ENCODE data around the gene SAP30.

SAP30 gene

GRCh38 chr4:173415885-173416653, 45.3 kb downstream of the SAP30 start:
- no peak for DNase-seq

DNA sequence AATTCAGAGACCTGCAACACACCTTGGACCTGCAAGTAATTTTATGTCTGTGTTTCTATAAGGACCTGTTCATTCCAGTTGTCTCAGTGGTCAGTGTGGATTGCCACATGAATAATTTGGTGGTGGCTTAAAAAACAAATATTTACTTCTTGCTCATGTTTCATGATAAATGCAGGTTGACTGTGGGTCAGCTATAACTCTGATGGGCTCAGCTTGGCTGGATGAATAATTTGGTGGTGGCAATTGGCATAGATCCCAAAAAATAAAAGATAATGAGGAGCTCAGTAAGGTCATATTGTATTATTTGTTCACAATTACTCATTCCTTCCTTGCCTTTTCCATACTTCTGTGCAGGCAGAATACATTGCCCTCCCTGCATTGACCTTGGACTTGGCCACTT, 47.1 kb downstream of the SAP30 start:
- DNase-seq = no peak

- no peak for DNase-seq
Measured at GRCh38 chr4:173418639-173419038, 47.9 kb downstream of the SAP30 start.

- DNase-seq = no peak
Measured at GRCh38 chr4:173420324-173420752, 49.6 kb downstream of the SAP30 start.

- no peak for DNase-seq
Measured at GRCh38 chr4:173420801-173421200, 50.0 kb downstream of the SAP30 start.

DNA sequence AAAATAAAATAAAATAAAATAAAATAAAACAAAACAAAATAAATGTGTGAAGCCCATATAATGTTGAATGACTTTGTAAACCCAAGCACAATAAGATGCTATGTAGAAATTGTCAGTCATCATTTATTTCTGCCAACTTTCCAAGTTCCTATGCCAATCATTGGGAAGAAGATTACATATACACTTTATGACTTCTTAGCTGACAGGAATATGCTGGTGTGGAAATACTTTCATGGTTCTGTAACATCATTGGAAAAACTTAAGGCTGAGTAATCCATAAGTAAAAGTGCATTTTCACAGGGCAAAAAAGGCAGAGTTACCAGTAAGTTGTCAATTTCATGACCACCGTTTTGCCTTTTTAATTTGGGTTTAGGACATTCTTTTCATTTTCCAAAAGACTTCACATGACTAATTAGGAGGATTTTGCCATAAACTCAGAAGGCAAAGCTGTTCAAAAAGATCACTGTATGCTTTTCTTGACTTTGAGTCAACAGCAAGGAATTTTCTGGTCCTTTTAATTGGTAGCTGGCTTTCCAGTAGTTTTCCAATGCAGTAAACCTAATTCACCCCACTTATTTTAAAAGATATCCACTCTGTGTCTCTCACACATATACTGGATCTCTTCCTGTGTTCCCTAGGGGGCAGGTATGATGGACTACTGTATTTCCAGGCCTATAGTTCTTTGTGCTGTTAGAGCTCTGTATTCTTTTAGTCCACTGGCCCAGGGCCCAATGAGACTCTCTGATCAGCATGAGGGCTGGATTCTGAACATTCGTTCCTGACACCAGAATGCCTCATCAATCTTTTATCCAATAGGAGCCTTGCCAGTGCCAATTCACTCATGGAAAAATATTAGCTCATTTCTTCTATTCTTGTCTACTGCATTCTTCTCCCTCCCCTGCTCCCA, 54.4 kb downstream of the SAP30 start:
- DNase-seq = no peak

- DNase-seq = no peak
Measured at GRCh38 chr4:173426064-173426463, 55.3 kb downstream of the SAP30 start.

Measured in activated CD4-positive, alpha-beta T cell treated with anti-CD3 and anti-CD28 coated beads for 48 hours (primary cell).